Fibroblast of lung (primary cell): ENCODE data around the gene TEX30.

ENCODE experiments used
- CTCF ChIP-seq, 2 donors: IDR thresholded peaks in 1 of 2; conservative IDR thresholded peaks in 1 of 2; 1 replicate in 1 of 2; 2 replicates in 1 of 2; pipeline ENCODE4 v1.5.1; 2011 to 2012; ENCODE audit warnings: low read length in 2 of 2, control low read depth in 1 of 2, inconsistent platforms in 1 of 2, low read depth in 1 of 2, mild to moderate bottlenecking in 1 of 2
- EZH2 ChIP-seq: IDR thresholded peaks from 2 replicates; pipeline ENCODE4 v1.5.1; 2012; ENCODE audit warnings: low read length, control low read depth, mild to moderate bottlenecking; ENCODE audit errors: missing control alignments

DNA sequence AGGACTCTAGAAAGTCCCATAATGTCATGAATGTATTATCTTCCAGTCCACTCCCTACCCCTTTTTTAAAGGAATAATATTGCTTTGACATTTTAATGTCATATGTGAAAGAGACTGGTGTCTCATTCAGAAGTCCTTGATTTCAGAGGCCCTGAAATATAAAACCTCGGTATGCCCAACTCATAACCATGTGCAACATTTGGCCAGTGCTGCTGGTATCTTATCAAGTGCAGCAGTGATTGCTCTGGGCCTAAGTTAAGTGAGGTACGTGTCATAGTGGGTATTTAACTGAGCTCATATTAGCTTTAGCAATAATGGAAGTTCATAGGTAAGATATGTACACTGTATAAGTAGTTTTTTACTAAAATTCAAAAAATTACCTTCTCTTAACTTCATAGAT, 14.7 kb downstream of the TEX30 start:
- TF ChIP-seq EZH2, result no peak
- no peak for TF ChIP-seq CTCF (conservative IDR thresholded peaks at IDR 0.05 in 1 of 2, IDR thresholded peaks at IDR 0.05 in 1 of 2; ENCODE audit: low read depth in 1 of 2, low read length in 2 of 2)
